HG03097 (cell line): ENCODE results near the gene LCE2C.
"Not testable (repeated sequence)": the region's sequence is repeated elsewhere in the genome, so short reads cannot be mapped to it uniquely, and the experiment has no call there.

Source experiments
- ATAC-seq: cut with Tn5 transposase; IDR thresholded peaks from one replicate; pipeline ENCODE4 v1.9.1; 2021; ENCODE audit not compliant: unreplicated experiment, low FRiP score

The LCE2C gene

GRCh38 chr1:152674983-152675382 lies at the start of gene LCE2C:
LCE2C (plus strand) TSS chr1:152675279; CDS start chr1:152676016, 737 bp downstream.
- ATAC-seq = not testable (repeated sequence)

GRCh38 chr1:152626744-152627143 lies 48.3 kb upstream of the LCE2C start:
- no peak for ATAC-seq

GRCh38 chr1:152630596-152630995 lies 44.5 kb upstream of the LCE2C start:
- no peak for ATAC-seq

GRCh38 chr1:152640351-152640750 lies 34.7 kb upstream of the LCE2C start:
- ATAC-seq = no peak

GRCh38 chr1:152643945-152644344 lies 31.1 kb upstream of the LCE2C start:
- no peak for ATAC-seq

- no peak for ATAC-seq
Measured at GRCh38 chr1:152645146-152645545, 29.9 kb upstream of the LCE2C start.

GRCh38 chr1:152646656-152647055 lies 28.4 kb upstream of the LCE2C start:
- ATAC-seq = no peak

- ATAC-seq = no peak
Measured at GRCh38 chr1:152654110-152654509, 21.0 kb upstream of the LCE2C start.

- no peak for ATAC-seq
Measured at GRCh38 chr1:152656459-152656858, 18.6 kb upstream of the LCE2C start.

- ATAC-seq = no peak
Measured at GRCh38 chr1:152657677-152658076, 17.4 kb upstream of the LCE2C start.

GRCh38 chr1:152658649-152659048 lies 16.4 kb upstream of the LCE2C start:
- no peak for ATAC-seq

- no peak for ATAC-seq
Measured at GRCh38 chr1:152663098-152663497, 12.0 kb upstream of the LCE2C start, which contains the start of gene LCE2D. LCE2D (plus strand) TSS chr1:152663380; CDS start chr1:152664106, 726 bp downstream.

GRCh38 chr1:152666171-152666570 lies 8.9 kb upstream of the LCE2C start:
- ATAC-seq = not testable (repeated sequence)

- no peak for ATAC-seq
Measured at GRCh38 chr1:152667648-152668047, 7.4 kb upstream of the LCE2C start.

- ATAC-seq = no peak
Measured at GRCh38 chr1:152673016-152673415, 2.1 kb upstream of the LCE2C start.

GRCh38 chr1:152679459-152679858 lies 4.4 kb downstream of the LCE2C start:
- no peak for ATAC-seq

- ATAC-seq = no peak
Measured at GRCh38 chr1:152681616-152682015, 6.5 kb downstream of the LCE2C start.

- no peak for ATAC-seq
Measured at GRCh38 chr1:152683846-152684245, 8.8 kb downstream of the LCE2C start.

- ATAC-seq = not testable (repeated sequence)
Measured at GRCh38 chr1:152685823-152686222, 10.7 kb downstream of the LCE2C start, which contains the start of gene LCE2B. LCE2B (plus strand) TSS chr1:152686123; CDS start chr1:152686844, 721 bp downstream.

GRCh38 chr1:152697701-152698600 lies 22.9 kb downstream of the LCE2C start, which contains the start of gene LCE2A:
LCE2A (plus strand) TSS chr1:152698345; CDS start chr1:152698902, 557 bp downstream.
- no peak for ATAC-seq

- ATAC-seq = no peak
Measured at GRCh38 chr1:152699746-152700145, 24.7 kb downstream of the LCE2C start.

- no peak for ATAC-seq
Measured at GRCh38 chr1:152707860-152708259, 32.8 kb downstream of the LCE2C start, which contains the start of gene LCE4A. LCE4A (plus strand) TSS chr1:152708160; CDS start chr1:152709076, 916 bp downstream.
